Retinal pigment epithelial cell (primary cell): ENCODE data around the gene SDK1.

Source experiments
- DNase-seq: peaks from one replicate; pipeline ENCODE4 v3.0.0-alpha.2; 2010; ENCODE audit warnings: low read depth
- H3K4me3 ChIP-seq: 2 replicates; pipeline ENCODE4 v1.5.1; 2011; ENCODE audit warnings: mild to moderate bottlenecking, low read length, control low read depth, moderate library complexity
- TF ChIP-seq, protein P1 (sequence below): conservative IDR thresholded peaks from 2 replicates; pipeline ENCODE4 v1.5.1; 2011; ENCODE audit warnings: low read depth, low read length, control low read depth, inconsistent platforms

Gene SDK1

DNA sequence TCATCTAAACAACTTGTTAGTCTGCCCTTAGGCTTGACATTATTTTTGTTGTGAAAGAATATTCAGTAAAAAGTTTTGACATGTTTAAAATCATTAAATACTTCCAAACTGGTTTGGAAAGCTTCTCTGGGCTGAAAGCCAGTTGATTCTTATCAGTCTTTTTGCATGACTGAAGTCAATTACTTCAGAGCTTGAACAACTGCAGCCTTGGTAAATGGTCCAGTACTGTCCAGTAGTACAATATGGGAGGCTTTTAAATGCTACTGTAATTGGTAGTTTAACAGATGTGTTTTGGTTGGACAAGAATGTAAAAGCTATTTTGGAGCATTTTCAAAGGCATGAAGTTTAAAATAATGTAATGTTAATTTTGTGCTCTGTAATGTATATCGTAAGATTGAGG, 103.4 kb downstream of the SDK1 start:
- DNase-seq = peak; percentile 91
- H3K4me3 ChIP-seq = no peak overlapping the region
- TF ChIP-seq, protein P1, sequence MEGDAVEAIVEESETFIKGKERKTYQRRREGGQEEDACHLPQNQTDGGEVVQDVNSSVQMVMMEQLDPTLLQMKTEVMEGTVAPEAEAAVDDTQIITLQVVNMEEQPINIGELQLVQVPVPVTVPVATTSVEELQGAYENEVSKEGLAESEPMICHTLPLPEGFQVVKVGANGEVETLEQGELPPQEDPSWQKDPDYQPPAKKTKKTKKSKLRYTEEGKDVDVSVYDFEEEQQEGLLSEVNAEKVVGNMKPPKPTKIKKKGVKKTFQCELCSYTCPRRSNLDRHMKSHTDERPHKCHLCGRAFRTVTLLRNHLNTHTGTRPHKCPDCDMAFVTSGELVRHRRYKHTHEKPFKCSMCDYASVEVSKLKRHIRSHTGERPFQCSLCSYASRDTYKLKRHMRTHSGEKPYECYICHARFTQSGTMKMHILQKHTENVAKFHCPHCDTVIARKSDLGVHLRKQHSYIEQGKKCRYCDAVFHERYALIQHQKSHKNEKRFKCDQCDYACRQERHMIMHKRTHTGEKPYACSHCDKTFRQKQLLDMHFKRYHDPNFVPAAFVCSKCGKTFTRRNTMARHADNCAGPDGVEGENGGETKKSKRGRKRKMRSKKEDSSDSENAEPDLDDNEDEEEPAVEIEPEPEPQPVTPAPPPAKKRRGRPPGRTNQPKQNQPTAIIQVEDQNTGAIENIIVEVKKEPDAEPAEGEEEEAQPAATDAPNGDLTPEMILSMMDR = no peak

DNA sequence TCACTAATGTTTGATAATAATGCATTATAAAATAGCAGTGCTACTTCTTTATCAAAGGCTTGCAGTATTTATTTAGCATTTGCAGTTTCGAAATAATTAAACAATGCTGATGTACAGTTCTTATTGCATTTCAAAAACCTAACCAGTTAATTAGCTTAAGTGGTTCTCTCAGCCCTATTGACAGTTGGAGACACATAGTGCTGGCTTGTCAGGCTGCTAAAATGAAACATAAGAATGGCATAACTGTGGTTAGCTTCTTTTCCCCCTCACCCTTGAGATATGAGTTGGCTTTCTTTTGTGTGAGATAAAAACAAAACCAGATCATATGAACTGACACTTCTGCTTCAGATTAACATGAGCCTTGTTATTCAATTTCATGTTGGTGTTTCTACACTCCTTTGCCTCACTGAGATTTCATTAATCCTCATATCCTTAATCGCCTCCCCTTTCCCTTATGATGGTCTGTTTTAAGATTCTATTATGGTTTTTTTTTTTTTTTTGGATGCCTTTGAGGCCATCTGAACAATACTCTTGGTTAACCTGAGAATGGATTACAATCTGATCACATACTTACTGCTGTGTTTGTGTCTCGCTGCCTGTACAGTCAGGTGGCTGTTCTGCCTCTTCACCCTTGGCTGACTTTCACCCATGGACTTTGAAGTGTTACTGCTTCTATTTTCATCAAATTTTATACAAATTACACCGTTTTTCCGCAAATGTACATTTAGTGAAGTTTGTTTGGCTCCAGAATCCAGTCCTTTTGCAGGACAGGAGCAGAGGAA, 108.0 kb downstream of the SDK1 start:
- peak; percentile 56 for DNase-seq
- TF ChIP-seq, protein P1 = no peak
- no peak overlapping the region for H3K4me3 ChIP-seq

DNA sequence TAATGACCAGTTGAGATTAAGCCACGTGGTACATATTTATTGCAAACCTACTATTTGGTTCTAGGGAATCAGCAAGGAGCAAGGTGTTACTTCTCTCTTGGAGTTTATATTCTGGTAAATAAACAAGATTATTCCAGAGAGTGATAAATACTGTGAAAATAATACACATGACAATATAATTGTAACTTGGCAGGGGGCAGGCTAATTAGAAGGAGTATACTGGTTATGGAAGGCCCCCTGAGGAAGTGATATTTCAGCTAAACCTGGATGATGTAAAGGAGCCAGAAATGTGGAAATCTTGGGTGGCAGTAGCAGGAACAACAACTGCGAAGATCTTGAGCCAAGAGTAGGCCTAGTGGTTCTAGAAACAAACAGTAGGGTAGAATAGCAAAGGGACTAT, 111.8 kb downstream of the SDK1 start:
- DNase-seq = no peak
- TF ChIP-seq, protein P1 = no peak
- H3K4me3 ChIP-seq = no peak overlapping the region

DNA sequence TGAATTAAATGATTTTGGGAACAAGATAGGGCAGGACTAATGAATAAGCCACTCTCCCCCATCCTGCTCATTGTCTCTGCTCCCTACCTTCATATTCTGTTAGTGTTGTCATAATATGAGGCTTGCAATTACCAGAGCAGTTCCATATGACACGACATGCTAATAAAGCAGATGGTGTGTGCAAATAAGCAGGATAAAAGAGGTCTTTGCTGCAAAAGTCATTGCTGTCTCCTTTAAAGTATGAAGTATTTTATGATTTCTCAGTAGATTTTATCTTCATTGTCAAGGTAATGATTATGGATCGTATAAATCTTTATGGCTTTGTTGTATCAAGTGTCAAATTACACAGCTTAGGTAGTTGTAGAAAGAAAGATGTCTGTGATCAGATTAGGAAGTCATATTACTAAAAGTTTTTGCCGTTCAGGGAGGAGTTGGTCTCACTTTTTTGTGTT, 114.8 kb downstream of the SDK1 start:
- no peak for DNase-seq
- H3K4me3 ChIP-seq = no peak overlapping the region
- TF ChIP-seq, protein P1 = no peak

DNA sequence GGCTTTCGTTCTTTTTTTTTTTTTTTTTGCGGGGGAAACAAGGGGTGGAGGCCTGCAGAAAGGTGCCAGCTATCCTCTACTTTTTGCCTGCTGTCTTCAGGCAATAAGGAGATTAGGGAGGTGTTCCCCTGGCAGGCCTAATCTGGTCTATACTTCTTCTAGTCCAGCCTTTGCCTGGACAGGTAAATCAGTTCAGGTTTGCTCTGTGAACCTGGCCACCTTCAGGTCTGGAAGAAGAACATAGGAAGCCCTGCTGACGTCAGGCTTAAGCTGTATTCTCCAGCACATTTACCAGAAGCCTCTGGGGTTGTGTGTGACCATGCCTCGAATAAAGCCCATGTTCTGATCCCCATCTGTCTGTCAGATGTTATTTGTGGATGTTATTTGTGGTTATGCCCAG, 115.4 kb downstream of the SDK1 start:
- no peak overlapping the region for H3K4me3 ChIP-seq
- DNase-seq = no peak
- TF ChIP-seq, protein P1 = no peak

DNA sequence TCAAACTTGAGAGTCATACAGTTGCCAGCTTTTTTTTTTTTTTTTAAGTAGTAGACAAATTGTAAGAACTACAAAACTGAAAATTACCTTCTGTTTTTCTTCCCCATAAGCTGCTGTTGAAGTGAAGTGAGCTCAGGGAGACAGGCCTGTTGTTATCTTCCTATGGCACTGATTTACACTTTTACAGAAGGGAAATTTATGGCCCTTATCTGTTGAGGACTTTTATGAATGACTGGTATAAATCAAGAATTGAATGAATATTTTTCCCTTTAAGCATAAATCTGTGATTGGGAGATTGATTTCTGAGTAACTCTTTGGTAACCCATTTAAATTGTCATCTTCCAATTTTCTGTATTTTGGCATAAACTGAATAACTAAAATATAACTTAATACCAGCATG, 124.0 kb downstream of the SDK1 start:
- H3K4me3 ChIP-seq = no peak overlapping the region
- TF ChIP-seq, protein P1 = no peak
- DNase-seq = no peak

DNA sequence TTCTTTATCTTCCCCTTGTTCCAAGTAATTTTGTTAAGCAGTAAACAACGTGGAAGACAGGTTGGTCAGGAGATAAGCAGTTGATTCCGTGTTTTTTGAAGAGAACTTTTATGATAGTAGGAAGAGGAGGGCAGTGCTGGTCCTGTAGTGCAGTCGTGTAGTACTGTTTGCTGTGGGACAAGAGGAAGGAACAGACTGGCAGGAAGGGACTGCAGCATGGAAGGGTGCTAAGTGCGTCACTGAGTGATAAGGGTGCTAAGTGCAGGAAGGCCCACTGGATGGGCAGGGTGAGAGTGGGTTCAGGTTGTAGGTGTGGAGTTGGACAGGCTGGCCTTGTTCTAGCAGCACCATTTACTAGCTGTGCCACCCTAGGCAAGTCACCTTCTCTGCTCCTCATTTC, 125.0 kb downstream of the SDK1 start:
- no peak overlapping the region for H3K4me3 ChIP-seq
- DNase-seq = no peak
- TF ChIP-seq, protein P1 = no peak
